COLO829 (cell line): ENCODE results near the gene DNAH6.
"Not testable (repeated sequence)": the region's sequence is repeated elsewhere in the genome, so short reads cannot be mapped to it uniquely, and the experiment has no call there.

ENCODE experiments used
- DNase-seq: peaks from one replicate; pipeline ENCODE4 v3.0.0; 2012; ENCODE audit warnings: low spot score

The DNAH6 gene

GRCh38 chr2:84511024-84511423 is 5.3 kb upstream of the DNAH6 start:
- DNase-seq, result not testable (repeated sequence)

- DNase-seq, result no peak
Measured at GRCh38 chr2:84515788-84516187, 510 bp upstream of the DNAH6 start.

- no peak for DNase-seq
Measured at GRCh38 chr2:84519332-84519957, 3.1 kb downstream of the DNAH6 start.

GRCh38 chr2:84526562-84526961 is 10.3 kb downstream of the DNAH6 start:
- no peak for DNase-seq

GRCh38 chr2:84527137-84528129 is 11.1 kb downstream of the DNAH6 start:
- no peak for DNase-seq

- no peak for DNase-seq
Measured at GRCh38 chr2:84532291-84532690, 16.0 kb downstream of the DNAH6 start.

- DNase-seq, result no peak
Measured at GRCh38 chr2:84534225-84534624, 17.9 kb downstream of the DNAH6 start.

GRCh38 chr2:84537251-84537650 is 21.0 kb downstream of the DNAH6 start:
- no peak for DNase-seq

GRCh38 chr2:84539729-84540128 is 23.4 kb downstream of the DNAH6 start:
- DNase-seq, result no peak

- no peak for DNase-seq
Measured at GRCh38 chr2:84545005-84545404, 28.7 kb downstream of the DNAH6 start.

GRCh38 chr2:84546551-84546950 is 30.3 kb downstream of the DNAH6 start:
- no peak for DNase-seq

- DNase-seq, result no peak
Measured at GRCh38 chr2:84548303-84548702, 32.0 kb downstream of the DNAH6 start.

GRCh38 chr2:84550916-84551315 is 34.6 kb downstream of the DNAH6 start:
- DNase-seq, result no peak

GRCh38 chr2:84551526-84551925 is 35.2 kb downstream of the DNAH6 start:
- not testable (repeated sequence) for DNase-seq

GRCh38 chr2:84556190-84556589 is 39.9 kb downstream of the DNAH6 start:
- DNase-seq, result no peak

- DNase-seq, result no peak
Measured at GRCh38 chr2:84559838-84560237, 43.5 kb downstream of the DNAH6 start.

- DNase-seq, result no peak
Measured at GRCh38 chr2:84579661-84580060, 63.4 kb downstream of the DNAH6 start.

GRCh38 chr2:84603911-84604310 is 87.6 kb downstream of the DNAH6 start:
- no peak for DNase-seq

- no peak for DNase-seq
Measured at GRCh38 chr2:84613082-84613481, 96.8 kb downstream of the DNAH6 start.

GRCh38 chr2:84619794-84620371 is 103.6 kb downstream of the DNAH6 start:
- no peak for DNase-seq

- no peak for DNase-seq
Measured at GRCh38 chr2:84628486-84628885, 112.2 kb downstream of the DNAH6 start.

GRCh38 chr2:84629550-84629949 is 113.3 kb downstream of the DNAH6 start:
- no peak for DNase-seq

- DNase-seq, result peak; percentile 66
Measured at GRCh38 chr2:84631047-84631446, 114.7 kb downstream of the DNAH6 start.
